HG02943 (cell line): ENCODE data around the gene LYST.

ENCODE experiments used
- ATAC-seq: cut with Tn5 transposase; IDR thresholded peaks from one replicate; pipeline ENCODE4 v1.9.1; 2021; ENCODE audit warnings: mild to moderate bottlenecking, low read depth, moderate library complexity; ENCODE audit not compliant: unreplicated experiment

Gene LYST

GRCh38 chr1:235613602-235614001, 253.1 kb downstream of the LYST start:
- no peak for ATAC-seq

GRCh38 chr1:235612761-235613160, 253.9 kb downstream of the LYST start:
- no peak for ATAC-seq
